CD4-positive, CD25-positive, alpha-beta regulatory T cell (primary cell): ENCODE data around the gene ZFP91. TPM values are rescaled to one million over a fixed set of nuclear protein-coding genes. Genes with fewer than 3 reads are reported as not detected.
A peak's percentile ranks its signal among the peaks of the same experiment; 100 is the strongest.

ENCODE experiments used
- ATAC-seq, 2 donors: fragments of 150-1000 bp; cut with Tn5 transposase; one replicate each; pipeline ENCODE4 v1.10.0; 2021; ENCODE audit warnings: low read depth in 2 of 2, moderate number of reproducible peaks in 2 of 2, moderate library complexity in 1 of 2
- DNase-seq, 3 donors: peaks; one replicate each; pipeline versions ENCODE4 v3.0.0 to v3.0.0-alpha.2; 2012 to 2022; ENCODE audit warnings: mixed read lengths in 1 of 3
- H3K27ac ChIP-seq: one replicate; pipeline ENCODE4 v1.7.0; 2013; ENCODE audit warnings: mild to moderate bottlenecking, low read length; ENCODE audit not compliant: insufficient read depth, poor library complexity, severe bottlenecking
- H3K27me3 ChIP-seq: one replicate; pipeline ENCODE4 v1.7.0; 2013; ENCODE audit warnings: low read length; ENCODE audit not compliant: control insufficient read depth, insufficient read depth
- H3K36me3 ChIP-seq: one replicate; pipeline ENCODE4 v1.7.0; 2013; ENCODE audit warnings: mild to moderate bottlenecking, low read length, moderate library complexity; ENCODE audit not compliant: control insufficient read depth, insufficient read depth
- H3K4me1 ChIP-seq: 2 replicates; pipeline ENCODE4 v1.7.0; 2013; ENCODE audit warnings: mild to moderate bottlenecking, low read length; ENCODE audit not compliant: insufficient read depth, control insufficient read depth, poor library complexity, severe bottlenecking
- H3K4me3 ChIP-seq: one replicate; pipeline ENCODE4 v1.7.0; 2013; ENCODE audit warnings: low read depth, mild to moderate bottlenecking, low read length, moderate library complexity
- H3K9me3 ChIP-seq, 2 experiments: 1 replicate in 1 of 2; 2 replicates in 1 of 2; pipeline ENCODE4 v1.7.0; 2013; ENCODE audit warnings: low read length in 2 of 2, mild to moderate bottlenecking in 1 of 2, moderate library complexity in 1 of 2; ENCODE audit not compliant: control insufficient read depth in 2 of 2
- H3K27ac Mint-ChIP-seq, 3 donors: one replicate each; pipeline ENCODE4 v1.8.0; 2020 to 2022; ENCODE audit warnings: mild to moderate bottlenecking in 3 of 3, mixed read lengths in 3 of 3, moderate library complexity in 2 of 3
- H3K27me3 Mint-ChIP-seq: one replicate; pipeline ENCODE4 v1.8.0; 2022; ENCODE audit warnings: mild to moderate bottlenecking, mixed read lengths
- H3K36me3 Mint-ChIP-seq: one replicate; pipeline ENCODE4 v1.8.0; 2020; ENCODE audit warnings: mixed read lengths
- H3K4me1 Mint-ChIP-seq, 4 donors: one replicate each; pipeline ENCODE4 v1.8.0; 2020 to 2022; ENCODE audit warnings: mixed read lengths in 4 of 4, mild to moderate bottlenecking in 1 of 4
- H3K4me3 Mint-ChIP-seq, 4 donors: one replicate each; pipeline ENCODE4 v1.8.0; 2020 to 2022; ENCODE audit warnings: mild to moderate bottlenecking in 4 of 4, mixed read lengths in 4 of 4, moderate library complexity in 3 of 4
- H3K9me3 Mint-ChIP-seq, 7 donors: one replicate each; pipeline ENCODE4 v1.8.0; 2020 to 2022; ENCODE audit warnings: mixed read lengths in 7 of 7, mild to moderate bottlenecking in 3 of 7, moderate library complexity in 2 of 7
- polyA plus RNA-seq, 4 donors: library from polyadenylated mRNA; unstranded; fragments of 300-500 nt; fragmentation: Illumina TruSeq; gene quantifications; one replicate each; pipeline ENCODE4 v1.2.3, GENCODE V29; 2021
- total RNA-seq: library from RNA; stranded (reverse); gene quantifications from one replicate; pipeline ENCODE4 v1.2.3, GENCODE V29; 2022

The ZFP91 gene
- total RNA-seq (46.5 TPM), polyA plus RNA-seq (1 to 10 TPM; 5.0 to 8.6 (median 6.8) TPM)

DNA sequence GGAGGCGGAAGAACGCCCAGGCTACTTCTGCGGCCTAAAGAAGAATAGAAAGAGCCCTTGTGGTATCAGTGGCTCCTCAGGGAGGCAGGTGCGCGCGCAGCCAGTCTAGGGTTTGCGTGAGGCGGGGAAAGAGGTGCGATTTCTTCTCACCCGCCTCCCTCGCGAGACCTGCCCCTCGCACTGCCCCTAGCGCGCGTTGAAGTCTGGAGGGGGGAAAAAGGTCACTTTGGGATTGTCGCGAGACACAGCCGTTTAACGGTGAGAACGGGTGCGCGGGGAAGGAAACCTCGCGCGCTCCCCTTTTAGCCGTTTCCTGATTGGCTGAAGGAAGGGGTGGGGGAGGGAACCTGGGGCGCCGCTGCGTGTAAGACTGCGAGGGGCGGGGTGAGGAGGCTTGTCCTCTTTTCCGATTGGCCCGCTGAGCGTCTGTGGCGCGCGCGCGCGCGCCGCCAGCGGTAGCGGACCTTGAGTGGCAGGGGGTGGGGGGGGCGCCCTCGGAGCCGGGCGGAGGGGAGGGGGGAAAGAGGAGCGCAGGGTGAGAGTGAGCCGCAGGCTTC, at the start of gene ZFP91:
TSS of gene ZFP91 (plus strand) at position 429 of the 557 bp plus-strand sequence. CDS start 219 bp downstream, outside the sequence.
- Histone ChIP-seq H3K9me3 (no peaks in the 10 kb centered on the region), H3K27ac (peak within 1 kb of the TSS; percentile 100), H3K4me1 (peaks cover 78% of the 10 kb centered on the region), H3K4me3 (peak within 1 kb of the TSS; percentile 99), H3K36me3 (no peaks in the 10 kb centered on the region), H3K27me3 (no peaks in the 10 kb centered on the region)
- Mint-ChIP-seq H3K4me3 (peak within 1 kb of the TSS; percentile 92 to 100 (median 100)), H3K27ac (peak within 1 kb of the TSS; percentile 100), H3K9me3 (peaks cover 0 to 4% (median 0%) of the 10 kb centered on the region in 7 donors), H3K36me3 (peaks cover 6% of the 10 kb centered on the region), H3K27me3 (peaks cover 23% of the 10 kb centered on the region), H3K4me1 (peaks cover 15 to 80% (median 52%) of the 10 kb centered on the region in 4 donors)
- ATAC-seq (peak; percentile 66 to 70), DNase-seq (peak; percentile 94 to 99 (median 95))

- no peaks in the 10 kb centered on the region for H3K9me3 ChIP-seq
- H3K4me1 Mint-ChIP-seq: peaks cover 31 to 63% (median 43%) of the 10 kb centered on the region in 4 donors
- H3K4me3 Mint-ChIP-seq: peak overlapping the region in 2 of 4 donors; percentile 29 to 42
- H3K27me3 ChIP-seq: no peaks in the 10 kb centered on the region
- ATAC-seq (peak; percentile 76 to 85), DNase-seq (peak in 2 of 3 donors; percentile 57 to 71)
- peaks cover 27% of the 10 kb centered on the region for H3K4me1 ChIP-seq
- peaks cover 0 to 2% (median 0%) of the 10 kb centered on the region in 7 donors for H3K9me3 Mint-ChIP-seq
- no peaks in the 10 kb centered on the region for H3K27me3 Mint-ChIP-seq
- peak overlapping the region; percentile 85 to 94 (median 89) for H3K27ac Mint-ChIP-seq
- no peak overlapping the region for H3K4me3 ChIP-seq
- H3K36me3 Mint-ChIP-seq: peaks cover 66% of the 10 kb centered on the region
- H3K27ac ChIP-seq: peak overlapping the region; percentile 65
- peaks cover 53% of the 10 kb centered on the region for H3K36me3 ChIP-seq
Measured at GRCh38 chr11:58530236-58530635, 48.6 kb upstream of the ZFP91 start.

- Mint-ChIP-seq H3K4me3 (no peak overlapping the region), H3K9me3 (peaks cover 0 to 2% (median 0%) of the 10 kb centered on the region in 7 donors), H3K27ac (no peak overlapping the region), H3K4me1 (peaks cover 37 to 66% (median 46%) of the 10 kb centered on the region in 4 donors), H3K27me3 (no peaks in the 10 kb centered on the region), H3K36me3 (peaks cover 78% of the 10 kb centered on the region)
- ATAC-seq (no peak), DNase-seq (no peak)
- Histone ChIP-seq H3K4me1 (peaks cover 18% of the 10 kb centered on the region), H3K27me3 (no peaks in the 10 kb centered on the region), H3K9me3 (no peaks in the 10 kb centered on the region), H3K4me3 (no peak overlapping the region), H3K27ac (no peak overlapping the region), H3K36me3 (peaks cover 51% of the 10 kb centered on the region)
Measured at GRCh38 chr11:58531865-58532341, 47.0 kb upstream of the ZFP91 start.

- Mint-ChIP-seq H3K9me3 (peaks cover 0 to 5% (median 0%) of the 10 kb centered on the region in 7 donors), H3K4me1 (peaks cover 18 to 29% (median 20%) of the 10 kb centered on the region in 4 donors), H3K27ac (peak overlapping the region; percentile 47 to 86 (median 78)), H3K27me3 (no peaks in the 10 kb centered on the region), H3K4me3 (no peak overlapping the region), H3K36me3 (peaks cover 73% of the 10 kb centered on the region)
- ATAC-seq (no peak), DNase-seq (no peak)
- Histone ChIP-seq H3K27me3 (no peaks in the 10 kb centered on the region), H3K9me3 (no peaks in the 10 kb centered on the region), H3K4me1 (no peaks in the 10 kb centered on the region), H3K27ac (no peak overlapping the region), H3K36me3 (peaks cover 89% of the 10 kb centered on the region), H3K4me3 (no peak overlapping the region)
Measured at GRCh38 chr11:58546841-58547240, 32.0 kb upstream of the ZFP91 start.

GRCh38 chr11:58549644-58550043, 29.2 kb upstream of the ZFP91 start:
- Mint-ChIP-seq H3K36me3 (peaks cover 89% of the 10 kb centered on the region), H3K9me3 (peaks cover 0 to 5% (median 0%) of the 10 kb centered on the region in 7 donors), H3K4me1 (peaks cover 15 to 21% (median 19%) of the 10 kb centered on the region in 4 donors), H3K27me3 (no peaks in the 10 kb centered on the region), H3K4me3 (no peak overlapping the region), H3K27ac (no peak overlapping the region)
- Histone ChIP-seq H3K27me3 (no peaks in the 10 kb centered on the region), H3K27ac (no peak overlapping the region), H3K36me3 (peaks cover 99% of the 10 kb centered on the region), H3K4me1 (no peaks in the 10 kb centered on the region), H3K4me3 (no peak overlapping the region), H3K9me3 (no peaks in the 10 kb centered on the region)
- ATAC-seq (no peak), DNase-seq (no peak)

DNA sequence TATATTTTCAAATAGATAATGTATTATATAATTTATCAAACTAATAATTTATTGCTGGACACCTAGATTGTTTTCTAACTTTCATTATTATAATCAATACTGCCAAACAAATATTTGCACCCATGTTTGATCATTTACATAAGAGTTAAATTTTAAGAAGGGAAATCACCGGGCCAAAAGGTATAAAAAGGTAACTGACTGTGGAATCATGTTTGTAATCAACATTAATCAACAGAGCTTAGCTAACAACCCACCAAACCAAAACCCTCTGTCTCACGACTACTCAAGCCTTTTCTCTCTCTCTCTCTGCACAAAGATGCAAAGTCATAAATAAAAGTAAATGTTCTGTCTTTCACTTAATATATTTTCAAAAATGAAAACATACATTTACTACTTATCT, 18.0 kb upstream of the ZFP91 start:
- Mint-ChIP-seq H3K4me3 (peak overlapping the region in 2 of 4 donors; percentile 0 to 14), H3K9me3 (no peaks in the 10 kb centered on the region), H3K4me1 (peaks cover 57 to 76% (median 65%) of the 10 kb centered on the region in 4 donors), H3K36me3 (peaks cover 43% of the 10 kb centered on the region), H3K27me3 (no peaks in the 10 kb centered on the region), H3K27ac (peak overlapping the region; percentile 38 to 90 (median 85))
- DNase-seq (no peak), ATAC-seq (no peak)
- Histone ChIP-seq H3K27ac (no peak overlapping the region), H3K4me1 (peaks cover 55% of the 10 kb centered on the region), H3K36me3 (peaks cover 46% of the 10 kb centered on the region), H3K9me3 (no peaks in the 10 kb centered on the region), H3K27me3 (no peaks in the 10 kb centered on the region), H3K4me3 (no peak overlapping the region)

- no peaks in the 10 kb centered on the region for H3K9me3 ChIP-seq
- no peak overlapping the region for H3K4me3 ChIP-seq
- peak overlapping the region; percentile 10 to 85 (median 17) for H3K27ac Mint-ChIP-seq
- H3K27ac ChIP-seq: peak overlapping the region; percentile 41
- ATAC-seq (no peak), DNase-seq (no peak)
- H3K9me3 Mint-ChIP-seq: no peaks in the 10 kb centered on the region
- H3K4me1 ChIP-seq: peaks cover 62% of the 10 kb centered on the region
- peaks cover 43% of the 10 kb centered on the region for H3K36me3 Mint-ChIP-seq
- no peaks in the 10 kb centered on the region for H3K27me3 Mint-ChIP-seq
- peaks cover 50% of the 10 kb centered on the region for H3K36me3 ChIP-seq
- H3K4me3 Mint-ChIP-seq: peak overlapping the region; percentile 0 to 83 (median 29)
- H3K27me3 ChIP-seq: no peaks in the 10 kb centered on the region
- peaks cover 55 to 74% (median 66%) of the 10 kb centered on the region in 4 donors for H3K4me1 Mint-ChIP-seq
Measured at GRCh38 chr11:58561394-58562098, 17.3 kb upstream of the ZFP91 start.
